ENCODE data around the gene TMEM243. TPM values are rescaled to one million over a fixed set of nuclear protein-coding genes. Genes with fewer than 3 reads are reported as not detected.

Gene TMEM243
- total and polyA plus RNA-seq, 3 experiments from 2014 or later, result 62.9 to 73.3 (median 67.4) TPM

- POLR2A ChIA-PET, result no interaction called here
- H3K27ac ChIP-seq (ENCODE audit: low read depth, low read length), result no peak overlapping the region
- CTCF ChIA-PET, result interaction anchor here (1.2 kb wide), 1 partner anchor 66 kb away, joined by 3 read pairs; no protein-coding TSS in a partner anchor
- no peaks in the 10 kb centered on the region for H3K36me3 ChIP-seq (ENCODE audit: insufficient read depth, low read length)
- peaks cover 48% of the 10 kb centered on the region for H3K4me1 ChIP-seq (ENCODE audit: insufficient read depth, low read length)
- H3K4me3 Mint-ChIP-seq, result peak overlapping the region; percentile 15 to 94 (median 51)
- H3K9me3 Mint-ChIP-seq, result no peaks in the 10 kb centered on the region
- H3K4me1 Mint-ChIP-seq, result peaks cover 66 to 84% (median 79%) of the 10 kb centered on the region in 3 donors
- peaks cover 0 to 4% of the 10 kb centered on the region in 2 donors for H3K27me3 Mint-ChIP-seq
- H3K36me3 Mint-ChIP-seq, result peaks cover 0 to 43% (median 5%) of the 10 kb centered on the region in 3 donors
- peak overlapping the region in 5 of 8 donors; percentile 4 to 64 (median 12) for H3K27ac Mint-ChIP-seq
- H3K4me3 ChIP-seq (ENCODE audit: low read length), result no peak overlapping the region
- no peaks in the 10 kb centered on the region for H3K27me3 ChIP-seq (ENCODE audit: insufficient read depth, low read length, poor library complexity, severe bottlenecking)
- DNase-seq, result no peak
- no peaks in the 10 kb centered on the region for H3K9me3 ChIP-seq (ENCODE audit: low read length)
Observed at GRCh38 chr7:87155788-87156187, 63.7 kb downstream of the TMEM243 start.

GRCh38 chr7:87154569-87154968, 65.0 kb downstream of the TMEM243 start:
- no peak for DNase-seq
- peaks cover 59 to 73% (median 69%) of the 10 kb centered on the region in 3 donors for H3K4me1 Mint-ChIP-seq
- H3K27ac Mint-ChIP-seq, result peak overlapping the region in 6 of 8 donors; percentile 22 to 83 (median 54)
- H3K4me1 ChIP-seq (ENCODE audit: insufficient read depth, low read length), result peaks cover 46% of the 10 kb centered on the region
- POLR2A ChIA-PET, result interaction anchor here (1.1 to 4.0 kb wide), 3 partner anchors 29 to 65 kb away, joined by 3 to 69 read pairs (median 8); partner anchors contain the start of gene TMEM243
- H3K27ac ChIP-seq (ENCODE audit: low read depth, low read length), result no peak overlapping the region
- H3K4me3 Mint-ChIP-seq, result peak overlapping the region; percentile 72 to 98 (median 94)
- H3K36me3 Mint-ChIP-seq, result peaks cover 0 to 38% (median 1%) of the 10 kb centered on the region in 3 donors
- no peaks in the 10 kb centered on the region for H3K9me3 ChIP-seq (ENCODE audit: low read length)
- H3K27me3 ChIP-seq (ENCODE audit: insufficient read depth, low read length, poor library complexity, severe bottlenecking), result no peaks in the 10 kb centered on the region
- CTCF ChIA-PET, result interaction anchor here (1.1 to 3.1 kb wide), 4 partner anchors 13 to 262 kb away, joined by 3 to 19 read pairs (median 9); partner anchors contain the start of gene TMEM243
- no peak overlapping the region for H3K4me3 ChIP-seq (ENCODE audit: low read length)
- no peaks in the 10 kb centered on the region for H3K36me3 ChIP-seq (ENCODE audit: insufficient read depth, low read length)
- H3K27me3 Mint-ChIP-seq, result peaks cover 0 to 4% of the 10 kb centered on the region in 2 donors
- no peaks in the 10 kb centered on the region for H3K9me3 Mint-ChIP-seq

GRCh38 chr7:87154166-87154565, 65.4 kb downstream of the TMEM243 start:
- H3K27me3 Mint-ChIP-seq, result peaks cover 0 to 4% of the 10 kb centered on the region in 2 donors
- ChIA-PET CTCF (interaction anchor here (1.0 to 3.1 kb wide), 5 partner anchors 13 to 262 kb away, joined by 3 to 19 read pairs (median 6); partner anchors contain the start of gene TMEM243), POLR2A (interaction anchor here (1.6 to 4.0 kb wide), 4 partner anchors 29 to 66 kb away, joined by 8 to 69 read pairs (median 11); partner anchors contain the start of gene TMEM243)
- H3K36me3 Mint-ChIP-seq, result peaks cover 0 to 35% (median 1%) of the 10 kb centered on the region in 3 donors
- no peaks in the 10 kb centered on the region for H3K36me3 ChIP-seq (ENCODE audit: insufficient read depth, low read length)
- DNase-seq, result no peak
- H3K4me3 ChIP-seq (ENCODE audit: low read length), result no peak overlapping the region
- H3K4me1 Mint-ChIP-seq, result peaks cover 56 to 69% (median 65%) of the 10 kb centered on the region in 3 donors
- no peaks in the 10 kb centered on the region for H3K9me3 ChIP-seq (ENCODE audit: low read length)
- H3K9me3 Mint-ChIP-seq, result no peaks in the 10 kb centered on the region
- H3K27ac Mint-ChIP-seq, result peak overlapping the region in 7 of 8 donors; percentile 24 to 97 (median 59)
- no peak overlapping the region for H3K27ac ChIP-seq (ENCODE audit: low read depth, low read length)
- H3K27me3 ChIP-seq (ENCODE audit: insufficient read depth, low read length, poor library complexity, severe bottlenecking), result no peaks in the 10 kb centered on the region
- H3K4me1 ChIP-seq (ENCODE audit: insufficient read depth, low read length), result peaks cover 42% of the 10 kb centered on the region
- H3K4me3 Mint-ChIP-seq, result peak overlapping the region; percentile 88 to 98 (median 95)

DNA sequence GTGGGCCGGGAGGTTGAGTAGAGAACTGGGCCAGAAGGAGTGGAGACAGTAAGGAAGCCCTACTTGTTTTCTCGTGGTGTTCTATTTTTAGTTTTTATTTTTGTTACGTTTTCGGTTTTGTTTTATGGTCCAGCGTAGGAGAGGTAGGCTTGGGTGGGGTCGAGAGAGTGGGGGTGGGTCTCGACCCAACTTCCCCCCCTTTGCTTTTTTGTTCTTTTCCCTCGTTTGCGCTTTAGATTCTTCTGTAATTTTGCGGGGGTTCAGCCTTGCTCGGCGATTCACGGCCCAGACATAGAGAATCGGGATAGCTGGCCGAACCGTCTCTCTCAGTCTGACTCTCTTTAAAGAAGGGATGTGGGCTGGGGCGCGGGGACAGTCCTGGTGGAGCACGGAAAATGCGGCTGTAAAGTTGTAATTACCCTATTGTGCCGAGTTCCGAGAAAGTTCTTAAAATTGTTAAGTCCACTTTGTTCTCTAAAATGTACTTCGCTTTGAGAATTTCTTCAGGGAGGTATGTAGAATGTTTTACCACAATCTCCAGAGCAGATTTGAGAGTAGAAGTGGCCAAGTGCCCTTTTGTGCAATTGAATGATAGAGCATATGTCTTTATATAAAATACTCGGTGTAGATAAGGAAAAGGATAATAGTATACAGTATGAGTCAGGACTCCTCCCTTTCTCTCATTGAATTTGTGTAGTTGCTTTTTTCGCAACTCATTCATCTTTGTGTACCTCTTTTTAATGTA, 66.5 kb downstream of the TMEM243 start:
- H3K4me3 ChIP-seq (ENCODE audit: low read length), result peak overlapping the region; percentile 74
- H3K9me3 ChIP-seq (ENCODE audit: low read length), result no peaks in the 10 kb centered on the region
- no peaks in the 10 kb centered on the region for H3K36me3 ChIP-seq (ENCODE audit: insufficient read depth, low read length)
- ChIA-PET POLR2A (interaction anchor here (0.6 to 4.0 kb wide), 13 partner anchors 8 to 93 kb away, joined by 3 to 69 read pairs (median 7); partner anchors contain the start of genes ELAPOR2 and TMEM243), CTCF (interaction anchor here (0.8 to 3.1 kb wide), 12 partner anchors 8 to 263 kb away, joined by 3 to 19 read pairs (median 4); partner anchors contain the start of gene TMEM243)
- Mint-ChIP-seq H3K4me3 (peak overlapping the region; percentile 88 to 98 (median 95)), H3K27ac (peak overlapping the region; percentile 94 to 100 (median 98)), H3K4me1 (peaks cover 50 to 61% (median 58%) of the 10 kb centered on the region in 3 donors), H3K36me3 (peaks cover 0 to 34% (median 1%) of the 10 kb centered on the region in 3 donors), H3K27me3 (peaks cover 0 to 4% of the 10 kb centered on the region in 2 donors), H3K9me3 (no peaks in the 10 kb centered on the region)
- peak overlapping the region; percentile 88 for H3K27ac ChIP-seq (ENCODE audit: low read depth, low read length)
- DNase-seq, result peak in 3 of 5 donors; percentile 12 to 56 (median 19)
- H3K27me3 ChIP-seq (ENCODE audit: insufficient read depth, low read length, poor library complexity, severe bottlenecking), result no peaks in the 10 kb centered on the region
- H3K4me1 ChIP-seq (ENCODE audit: insufficient read depth, low read length), result peaks cover 40% of the 10 kb centered on the region

GRCh38 chr7:87152112-87152896, 67.2 kb downstream of the TMEM243 start, which contains the start of gene DMTF1:
TSS of gene DMTF1 (plus strand) at chr7:87152453. CDS start at chr7:87164942, 12,489 bp downstream.
- CTCF ChIA-PET, result interaction anchor here (0.9 to 3.1 kb wide), 10 partner anchors 8 to 234 kb away, joined by 3 to 19 read pairs (median 4); partner anchors contain the start of gene TMEM243

DNA sequence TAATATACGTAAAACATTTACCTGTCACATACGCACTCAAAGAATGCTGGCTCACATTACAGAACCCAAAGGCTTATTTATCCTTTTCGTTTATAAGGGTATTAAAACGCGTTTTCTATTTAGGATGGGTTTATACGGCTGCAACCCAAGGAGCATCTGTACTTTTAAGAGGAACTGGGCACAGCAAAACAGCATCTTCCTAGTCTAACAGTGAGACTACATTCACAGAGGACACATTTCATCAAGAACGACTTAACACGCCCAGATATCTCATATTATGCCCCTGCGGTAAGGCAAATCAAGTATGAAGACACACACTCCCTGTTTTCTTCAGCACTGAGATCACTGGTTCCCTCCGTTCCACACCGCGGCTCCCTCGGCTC, 67.8 kb downstream of the TMEM243 start:
- Histone ChIP-seq H3K27ac (ENCODE audit: low read depth, low read length) (peak overlapping the region; percentile 88), H3K36me3 (ENCODE audit: insufficient read depth, low read length) (no peaks in the 10 kb centered on the region), H3K9me3 (ENCODE audit: low read length) (no peaks in the 10 kb centered on the region), H3K4me1 (ENCODE audit: insufficient read depth, low read length) (peaks cover 29% of the 10 kb centered on the region), H3K4me3 (ENCODE audit: low read length) (peak overlapping the region; percentile 74), H3K27me3 (ENCODE audit: insufficient read depth, low read length, poor library complexity, severe bottlenecking) (no peaks in the 10 kb centered on the region)
- no peak for DNase-seq
- peak overlapping the region; percentile 88 to 98 (median 95) for H3K4me3 Mint-ChIP-seq
- no peaks in the 10 kb centered on the region for H3K9me3 Mint-ChIP-seq
- CTCF ChIA-PET, result interaction anchor here (0.9 to 3.1 kb wide), 7 partner anchors 10 to 234 kb away, joined by 3 to 19 read pairs (median 4); partner anchors contain the start of gene TMEM243
- POLR2A ChIA-PET, result interaction anchor here (0.8 to 4.0 kb wide), 6 partner anchors 9 to 92 kb away, joined by 3 to 69 read pairs (median 8); partner anchors contain the start of genes ELAPOR2 and TMEM243
- peak overlapping the region; percentile 96 to 100 (median 99) for H3K27ac Mint-ChIP-seq
- H3K36me3 Mint-ChIP-seq, result peaks cover 0 to 29% (median 0%) of the 10 kb centered on the region in 3 donors
- peaks cover 0 to 4% of the 10 kb centered on the region in 2 donors for H3K27me3 Mint-ChIP-seq
- peaks cover 37 to 48% (median 45%) of the 10 kb centered on the region in 3 donors for H3K4me1 Mint-ChIP-seq

More at GRCh38 chr7:87152112-87152896, 67.2 kb downstream of the TMEM243 start, which contains the start of gene DMTF1:
- H3K4me1 ChIP-seq (ENCODE audit: insufficient read depth, low read length), result peaks cover 34% of the 10 kb centered on the region
- Mint-ChIP-seq H3K4me1 (peaks cover 42 to 54% (median 50%) of the 10 kb centered on the region in 3 donors), H3K27me3 (peaks cover 0 to 4% of the 10 kb centered on the region in 2 donors), H3K36me3 (peaks cover 0 to 34% (median 0%) of the 10 kb centered on the region in 3 donors), H3K4me3 (peak within 1 kb of the TSS; percentile 88 to 98 (median 95)), H3K27ac (peak within 1 kb of the TSS; percentile 96 to 100 (median 99)), H3K9me3 (no peaks in the 10 kb centered on the region)
- no peaks in the 10 kb centered on the region for H3K27me3 ChIP-seq (ENCODE audit: insufficient read depth, low read length, poor library complexity, severe bottlenecking)
- POLR2A ChIA-PET, result interaction anchor here (0.6 to 4.0 kb wide), 14 partner anchors 9 to 93 kb away, joined by 3 to 69 read pairs (median 6); partner anchors contain the start of genes ELAPOR2 and TMEM243
- H3K9me3 ChIP-seq (ENCODE audit: low read length), result no peaks in the 10 kb centered on the region
- DNase-seq, result peak; percentile 83 to 91 (median 85)
- H3K36me3 ChIP-seq (ENCODE audit: insufficient read depth, low read length), result no peaks in the 10 kb centered on the region
- H3K4me3 ChIP-seq (ENCODE audit: low read length), result peak within 1 kb of the TSS; percentile 74
- peak within 1 kb of the TSS; percentile 88 for H3K27ac ChIP-seq (ENCODE audit: low read depth, low read length)
